NB4 (cell line): ENCODE data around the gene SLC19A1.

Experiments
- CTCF ChIP-seq: IDR thresholded peaks from one replicate; pipeline ENCODE4 v1.5.1; 2012; ENCODE audit warnings: low read depth, low read length
- POLR2A ChIP-seq: IDR thresholded peaks from 2 replicates; pipeline ENCODE4 v1.6.1; 2011; ENCODE audit warnings: mild to moderate bottlenecking; ENCODE audit not compliant: insufficient read length; ENCODE audit errors: extremely low read depth

- TF ChIP-seq CTCF: no peak
- TF ChIP-seq POLR2A: no peak
Measured at GRCh38 chr21:45506836-45507522, 35.3 kb downstream of the SLC19A1 start.
